ENCODE data around the gene TULP3. TPM values are rescaled to one million over a fixed set of nuclear protein-coding genes. Genes with fewer than 3 reads are reported as not detected.
A peak's percentile ranks its signal among the peaks of the same experiment; 100 is the strongest.

TULP3 gene
- total and polyA plus RNA-seq, 7 donors: 3.9 to 9.1 (median 7.1) TPM

- Histone ChIP-seq H3K27me3 (ENCODE audit: insufficient read depth in 3 of 3, low read length in 2 of 3) (no peaks in the 10 kb centered on the region), H3K9me3 (no peaks in the 10 kb centered on the region), H3K36me3 (ENCODE audit: insufficient read depth in 1 of 2, low read depth in 1 of 2) (peaks cover 3 to 50% of the 10 kb centered on the region in 2 donors), H3K4me3 (no peak overlapping the region), H3K27ac (no peak overlapping the region), H3K4me1 (peaks cover 7% of the 10 kb centered on the region)
- no peak for ATAC-seq
- intact Hi-C loops (cut with DNase I): no loop called here
- DNase-seq: no peak
- no peak for TF ChIP-seq CTCF (IDR thresholded peaks at IDR 0.05)
- 74 to 83% (median 79%) methylated on average over 2 of the region's 2 CpGs for WGBS, 3 donors
These were observed 28.6 kb downstream of the TULP3 start for GRCh38 chr12:2919249-2919648.

- H3K4me3 ChIP-seq: no peak overlapping the region
- H3K36me3 ChIP-seq (ENCODE audit: insufficient read depth in 1 of 2, low read depth in 1 of 2): peaks cover 3 to 66% of the 10 kb centered on the region in 2 donors
These were observed 31.6 kb downstream of the TULP3 start for GRCh38 chr12:2922329-2922728.

GRCh38 chr12:2923057-2923456 lies 32.4 kb downstream of the TULP3 start:
- Histone ChIP-seq H3K9me3 (no peaks in the 10 kb centered on the region), H3K27ac (no peak overlapping the region), H3K4me3 (no peak overlapping the region), H3K27me3 (ENCODE audit: insufficient read depth in 3 of 3, low read length in 2 of 3) (no peaks in the 10 kb centered on the region), H3K4me1 (peaks cover 11% of the 10 kb centered on the region), H3K36me3 (ENCODE audit: insufficient read depth in 1 of 2, low read depth in 1 of 2) (peaks cover 3 to 66% of the 10 kb centered on the region in 2 donors)
- TF ChIP-seq CTCF (IDR thresholded peaks at IDR 0.05): no peak
- DNase-seq: no peak
- no peak for ATAC-seq
- intact Hi-C loops (cut with DNase I): no loop called here
- WGBS, 3 donors: 97 to 99% (median 98%) methylated on average over 9 of the region's 9 CpGs

More at GRCh38 chr12:2922329-2922728, 31.6 kb downstream of the TULP3 start:
- no peak for TF ChIP-seq CTCF (IDR thresholded peaks at IDR 0.05)
- H3K4me1 ChIP-seq: peaks cover 11% of the 10 kb centered on the region
- 97 to 98% (median 98%) methylated on average over 2 of the region's 2 CpGs for WGBS, 3 donors
- no peak overlapping the region for H3K27ac ChIP-seq
- DNase-seq: no peak
- no peaks in the 10 kb centered on the region for H3K9me3 ChIP-seq
- H3K27me3 ChIP-seq (ENCODE audit: insufficient read depth in 3 of 3, low read length in 2 of 3): no peaks in the 10 kb centered on the region
- intact Hi-C loops (cut with DNase I): no loop called here
- ATAC-seq: no peak

GRCh38 chr12:2924019-2924418 lies 33.3 kb downstream of the TULP3 start:
- ATAC-seq (peak; percentile 91 to 95 (median 94)), DNase-seq (peak in 1 of 2 donors; percentile 70)
- no peak for TF ChIP-seq CTCF (IDR thresholded peaks at IDR 0.05)
- H3K27me3 ChIP-seq (ENCODE audit: insufficient read depth in 3 of 3, low read length in 2 of 3): no peaks in the 10 kb centered on the region
- H3K9me3 ChIP-seq: no peaks in the 10 kb centered on the region
- peak overlapping the region; percentile 41 for H3K27ac ChIP-seq
- intact Hi-C loops (cut with DNase I): no loop called here
- peaks cover 3 to 74% of the 10 kb centered on the region in 2 donors for H3K36me3 ChIP-seq (ENCODE audit: insufficient read depth in 1 of 2, low read depth in 1 of 2)
- 36 to 64% (median 46%) methylated on average over 3 of the region's 3 CpGs for WGBS, 3 donors
- no peak overlapping the region for H3K4me3 ChIP-seq
- H3K4me1 ChIP-seq: peaks cover 11% of the 10 kb centered on the region

GRCh38 chr12:2925322-2925995 lies 34.8 kb downstream of the TULP3 start:
- Histone ChIP-seq H3K4me3 (no peak overlapping the region), H3K4me1 (peaks cover 11% of the 10 kb centered on the region), H3K9me3 (no peaks in the 10 kb centered on the region), H3K27me3 (ENCODE audit: insufficient read depth in 3 of 3, low read length in 2 of 3) (no peaks in the 10 kb centered on the region), H3K27ac (no peak overlapping the region), H3K36me3 (ENCODE audit: insufficient read depth in 1 of 2, low read depth in 1 of 2) (peaks cover 3 to 77% of the 10 kb centered on the region in 2 donors)
- ATAC-seq: no peak
- WGBS, 3 donors: 89 to 94% (median 90%) methylated on average over 6 of the region's 6 CpGs
- DNase-seq: no peak
- TF ChIP-seq CTCF (IDR thresholded peaks at IDR 0.05): no peak
- intact Hi-C loops (cut with DNase I): no loop called here
